Central memory CD8-positive, alpha-beta T cell (primary cell): ENCODE results near the gene PRKCH.

Source experiments
- ATAC-seq: fragments of 150-1000 bp; cut with Tn5 transposase; replicated peaks from 2 replicates; pipeline ENCODE4 v1.10.0; 2022; ENCODE audit warnings: mild to moderate bottlenecking, moderate FRiP score, moderate number of reproducible peaks; ENCODE audit not compliant: poor library complexity, severe bottlenecking; ENCODE audit errors: extremely low read depth
- DNase-seq, 2 donors: peaks; one replicate each; pipeline ENCODE4 v3.0.0; 2021; ENCODE audit warnings: low spot score in 2 of 2
- H3K27ac Mint-ChIP-seq: one replicate; pipeline ENCODE4 v1.8.0; 2022; ENCODE audit warnings: low read depth, mild to moderate bottlenecking, moderate library complexity, mixed read lengths
- H3K27me3 Mint-ChIP-seq: one replicate; pipeline ENCODE4 v1.8.0; 2022; ENCODE audit warnings: mixed read lengths
- H3K36me3 Mint-ChIP-seq: one replicate; pipeline ENCODE4 v1.8.0; 2022; ENCODE audit warnings: mild to moderate bottlenecking, moderate library complexity, mixed read lengths; ENCODE audit not compliant: insufficient read depth
- H3K4me1 Mint-ChIP-seq: one replicate; pipeline ENCODE4 v1.8.0; 2022; ENCODE audit warnings: mixed read lengths
- H3K4me3 Mint-ChIP-seq: one replicate; pipeline ENCODE4 v1.8.0; 2022; ENCODE audit warnings: mild to moderate bottlenecking, moderate library complexity, mixed read lengths
- H3K9me3 Mint-ChIP-seq: one replicate; pipeline ENCODE4 v1.8.0; 2022; ENCODE audit warnings: mixed read lengths

The PRKCH gene

GRCh38 chr14:61573748-61574513, 252.6 kb downstream of the PRKCH start:
- DNase-seq (no peak), ATAC-seq (no peak)
- peaks cover 5% of the 10 kb centered on the region for H3K36me3 Mint-ChIP-seq
- peaks cover 19% of the 10 kb centered on the region for H3K4me1 Mint-ChIP-seq
- no peaks in the 10 kb centered on the region for H3K27me3 Mint-ChIP-seq
- H3K27ac Mint-ChIP-seq, result no peak overlapping the region
- H3K9me3 Mint-ChIP-seq, result no peaks in the 10 kb centered on the region
- H3K4me3 Mint-ChIP-seq, result no peak overlapping the region

- Mint-ChIP-seq H3K27ac (no peak overlapping the region), H3K9me3 (no peaks in the 10 kb centered on the region), H3K4me1 (peaks cover 19% of the 10 kb centered on the region), H3K4me3 (no peak overlapping the region), H3K27me3 (no peaks in the 10 kb centered on the region), H3K36me3 (peaks cover 3% of the 10 kb centered on the region)
- ATAC-seq (no peak), DNase-seq (no peak)
Measured at GRCh38 chr14:61574514-61574807, 253.1 kb downstream of the PRKCH start.

GRCh38 chr14:61575126-61575525, 253.7 kb downstream of the PRKCH start:
- DNase-seq (no peak), ATAC-seq (no peak)
- Mint-ChIP-seq H3K9me3 (no peaks in the 10 kb centered on the region), H3K36me3 (peaks cover 3% of the 10 kb centered on the region), H3K4me1 (peaks cover 13% of the 10 kb centered on the region), H3K27me3 (no peaks in the 10 kb centered on the region), H3K27ac (no peak overlapping the region), H3K4me3 (no peak overlapping the region)

- H3K36me3 Mint-ChIP-seq, result peaks cover 3% of the 10 kb centered on the region
- no peak for ATAC-seq
- peaks cover 10% of the 10 kb centered on the region for H3K4me1 Mint-ChIP-seq
- no peaks in the 10 kb centered on the region for H3K9me3 Mint-ChIP-seq
- H3K27ac Mint-ChIP-seq, result no peak overlapping the region
- no peaks in the 10 kb centered on the region for H3K27me3 Mint-ChIP-seq
- no peak for DNase-seq
- no peak overlapping the region for H3K4me3 Mint-ChIP-seq
Measured at GRCh38 chr14:61575551-61576150, 254.3 kb downstream of the PRKCH start.

GRCh38 chr14:61577506-61577931, 256.1 kb downstream of the PRKCH start:
- H3K36me3 Mint-ChIP-seq, result no peaks in the 10 kb centered on the region
- H3K27me3 Mint-ChIP-seq, result no peaks in the 10 kb centered on the region
- H3K27ac Mint-ChIP-seq, result no peak overlapping the region
- ATAC-seq (no peak), DNase-seq (no peak)
- peaks cover 10% of the 10 kb centered on the region for H3K4me1 Mint-ChIP-seq
- no peak overlapping the region for H3K4me3 Mint-ChIP-seq
- no peaks in the 10 kb centered on the region for H3K9me3 Mint-ChIP-seq

GRCh38 chr14:61578745-61579144, 257.4 kb downstream of the PRKCH start:
- peak overlapping the region; percentile 44 for H3K27ac Mint-ChIP-seq

GRCh38 chr14:61581340-61581739, 260.0 kb downstream of the PRKCH start:
- ATAC-seq, result no peak
- H3K9me3 Mint-ChIP-seq, result no peaks in the 10 kb centered on the region
- no peak for DNase-seq
- peaks cover 2% of the 10 kb centered on the region for H3K36me3 Mint-ChIP-seq
- no peaks in the 10 kb centered on the region for H3K27me3 Mint-ChIP-seq
- no peak overlapping the region for H3K27ac Mint-ChIP-seq
- peaks cover 10% of the 10 kb centered on the region for H3K4me1 Mint-ChIP-seq
- no peak overlapping the region for H3K4me3 Mint-ChIP-seq

More at GRCh38 chr14:61578745-61579144, 257.4 kb downstream of the PRKCH start:
- Mint-ChIP-seq H3K36me3 (no peaks in the 10 kb centered on the region), H3K27me3 (no peaks in the 10 kb centered on the region), H3K4me1 (peaks cover 10% of the 10 kb centered on the region), H3K9me3 (no peaks in the 10 kb centered on the region), H3K4me3 (no peak overlapping the region)
- DNase-seq (no peak), ATAC-seq (no peak)

- Mint-ChIP-seq H3K36me3 (peaks cover 5% of the 10 kb centered on the region), H3K27me3 (no peaks in the 10 kb centered on the region), H3K4me1 (peaks cover 10% of the 10 kb centered on the region), H3K9me3 (no peaks in the 10 kb centered on the region), H3K27ac (no peak overlapping the region), H3K4me3 (no peak overlapping the region)
- no peak for ATAC-seq
- no peak for DNase-seq
Measured at GRCh38 chr14:61581955-61582615, 260.7 kb downstream of the PRKCH start.

- ATAC-seq (no peak), DNase-seq (no peak)
- Mint-ChIP-seq H3K36me3 (peaks cover 5% of the 10 kb centered on the region), H3K9me3 (no peaks in the 10 kb centered on the region), H3K27ac (no peak overlapping the region), H3K4me1 (peaks cover 10% of the 10 kb centered on the region), H3K4me3 (no peak overlapping the region), H3K27me3 (no peaks in the 10 kb centered on the region)
Measured at GRCh38 chr14:61582815-61583214, 261.4 kb downstream of the PRKCH start.

GRCh38 chr14:61584331-61584741, 263.0 kb downstream of the PRKCH start:
- H3K27me3 Mint-ChIP-seq, result no peaks in the 10 kb centered on the region
- DNase-seq (no peak), ATAC-seq (no peak)
- peaks cover 2% of the 10 kb centered on the region for H3K4me1 Mint-ChIP-seq
- H3K9me3 Mint-ChIP-seq, result no peaks in the 10 kb centered on the region
- no peak overlapping the region for H3K27ac Mint-ChIP-seq
- peaks cover 5% of the 10 kb centered on the region for H3K36me3 Mint-ChIP-seq
- no peak overlapping the region for H3K4me3 Mint-ChIP-seq

- DNase-seq (no peak), ATAC-seq (no peak)
- Mint-ChIP-seq H3K27me3 (no peaks in the 10 kb centered on the region), H3K4me3 (no peak overlapping the region), H3K27ac (no peak overlapping the region), H3K9me3 (no peaks in the 10 kb centered on the region), H3K4me1 (no peaks in the 10 kb centered on the region), H3K36me3 (peaks cover 5% of the 10 kb centered on the region)
Measured at GRCh38 chr14:61585598-61586543, 264.5 kb downstream of the PRKCH start.

- H3K9me3 Mint-ChIP-seq, result no peaks in the 10 kb centered on the region
- DNase-seq (no peak), ATAC-seq (no peak)
- no peaks in the 10 kb centered on the region for H3K27me3 Mint-ChIP-seq
- H3K4me1 Mint-ChIP-seq, result no peaks in the 10 kb centered on the region
- peaks cover 5% of the 10 kb centered on the region for H3K36me3 Mint-ChIP-seq
- no peak overlapping the region for H3K27ac Mint-ChIP-seq
- H3K4me3 Mint-ChIP-seq, result no peak overlapping the region
Measured at GRCh38 chr14:61586544-61587055, 265.2 kb downstream of the PRKCH start.
